ACHN (cell line): Measurements from ENCODE around the gene SEMA5A.
A peak's percentile ranks its signal among the peaks of the same experiment; 100 is the strongest.
"Not testable (repeated sequence)": the region's sequence is repeated elsewhere in the genome, so short reads cannot be mapped to it uniquely, and the experiment has no call there.

Source experiments
- DNase-seq: peaks from one replicate; pipeline ENCODE4 v3.0.0-alpha.2; 2015
- in situ Hi-C: cut with HindIII; loops from 2 replicates; pipeline ENCODE4 v1.10.0; 2017; ENCODE audit warnings: low sequenced_read_pairs, low pct_ligation_motif_present, low pct_unique_long_range_greater_than_20kb

SEMA5A gene

DNA sequence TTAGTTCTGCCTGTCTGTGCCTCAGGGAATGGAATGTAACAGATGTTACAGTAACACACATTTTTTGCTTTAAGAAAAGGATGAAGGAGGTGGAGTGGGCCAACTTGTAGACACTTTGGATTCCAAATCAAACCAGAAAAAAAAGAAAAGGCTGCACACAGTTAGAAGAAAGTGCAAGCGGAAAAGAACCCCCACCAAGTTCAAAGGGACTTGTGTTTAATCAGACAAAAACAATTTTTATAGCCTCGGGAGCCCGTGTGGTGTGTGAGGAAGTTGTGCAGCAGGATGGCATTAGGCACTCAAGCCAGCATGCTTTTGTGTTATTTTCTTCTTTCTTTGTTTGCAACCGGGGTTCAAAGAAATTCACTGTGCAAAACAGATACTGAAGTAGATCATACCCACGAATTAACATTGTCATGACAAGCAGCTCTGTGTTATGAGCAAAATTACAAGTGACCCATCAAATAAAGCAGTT lies 189.5 kb downstream of the SEMA5A start:
- in situ Hi-C loops: no loop called here
- no peak for DNase-seq

GRCh38 chr5:9354336-9355081 lies 191.4 kb downstream of the SEMA5A start:
- in situ Hi-C loops: no loop called here
- DNase-seq: no peak

GRCh38 chr5:9353048-9353447 lies 192.8 kb downstream of the SEMA5A start:
- in situ Hi-C loops, DNase-seq: not testable (repeated sequence)

- in situ Hi-C loops: no loop called here
- no peak for DNase-seq
Measured at GRCh38 chr5:9351546-9351945, 194.3 kb downstream of the SEMA5A start.

DNA sequence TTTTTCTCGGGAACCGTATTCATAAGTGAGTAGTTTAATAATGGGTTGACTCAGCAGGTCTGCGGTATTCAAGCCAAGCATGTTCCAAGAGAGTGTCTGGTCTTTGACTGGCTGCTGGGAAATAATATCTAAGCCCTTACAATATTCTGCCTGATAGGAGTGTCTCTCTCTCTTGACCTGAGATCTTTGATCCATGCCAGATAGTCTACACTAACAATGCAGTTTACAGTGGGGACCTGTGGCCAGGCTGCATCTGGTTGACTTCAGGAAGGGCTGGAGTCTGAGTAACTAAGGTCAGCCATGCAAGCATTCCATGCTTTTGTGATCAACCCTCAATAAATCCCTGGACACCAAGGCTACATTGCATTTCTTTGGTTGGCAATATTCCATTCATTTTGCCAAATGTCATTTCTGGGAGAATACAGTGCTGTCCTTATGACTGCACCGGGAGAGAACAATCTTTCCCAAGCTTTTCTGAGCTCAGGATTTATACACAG lies 195.5 kb downstream of the SEMA5A start:
- DNase-seq: no peak
- in situ Hi-C loops: no loop called here

GRCh38 chr5:9348401-9348996 lies 197.4 kb downstream of the SEMA5A start:
- no peak for DNase-seq
- in situ Hi-C loops: no loop called here

DNA sequence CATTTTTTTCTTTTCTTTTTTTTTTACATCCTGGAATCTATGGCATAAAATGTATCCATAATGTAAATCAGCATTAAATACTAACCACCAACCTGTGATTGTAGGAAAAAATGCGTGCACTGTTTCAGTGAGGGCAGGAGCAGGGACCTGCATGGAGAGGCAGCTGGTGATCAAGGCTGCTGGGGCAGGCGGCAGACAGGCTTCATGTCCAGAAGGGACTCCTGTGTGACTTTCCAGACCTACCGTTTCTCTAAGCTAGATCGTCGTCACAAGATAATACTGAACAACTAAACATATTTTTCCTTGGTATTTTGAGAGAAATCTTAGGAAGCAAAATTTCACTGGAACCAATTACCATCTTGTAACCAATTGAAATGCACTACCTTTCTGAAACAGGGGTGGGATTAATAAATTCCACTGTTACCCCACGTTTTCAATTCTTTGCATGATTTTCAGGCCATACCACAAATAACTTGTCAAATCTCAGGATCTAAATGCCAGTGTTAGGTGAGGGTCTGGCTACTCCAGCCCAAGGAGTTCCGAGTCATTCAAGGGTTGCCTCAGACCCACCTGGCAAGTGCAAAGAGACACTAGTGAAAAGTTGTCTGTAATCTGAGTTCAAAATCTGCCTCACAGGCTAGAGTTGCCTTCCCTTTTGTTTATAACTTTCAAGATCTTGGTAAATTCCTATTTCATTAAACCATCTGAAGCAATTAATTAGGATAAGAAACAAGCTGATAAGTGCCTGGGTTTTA lies 198.2 kb downstream of the SEMA5A start:
- in situ Hi-C loops: no loop called here
- DNase-seq: no peak

DNA sequence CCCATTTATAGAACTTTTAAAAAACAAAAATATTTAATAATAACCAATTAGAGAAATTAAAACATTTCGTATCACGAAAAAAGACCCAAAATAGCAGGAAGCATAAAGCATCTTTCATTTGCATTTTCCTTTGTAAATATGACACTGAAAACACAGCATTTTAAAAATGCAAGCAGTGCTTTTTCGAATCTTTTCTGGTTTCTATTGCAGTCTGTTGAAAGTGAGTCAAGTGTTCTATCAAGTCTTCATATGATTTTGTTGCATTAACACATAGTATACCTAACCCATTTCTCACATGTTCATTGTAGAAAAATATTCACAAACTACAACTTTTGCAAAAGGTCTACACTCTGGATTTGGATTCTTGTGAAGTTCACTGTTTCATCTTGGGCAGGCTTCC lies 198.8 kb downstream of the SEMA5A start:
- DNase-seq: no peak

GRCh38 chr5:9344751-9345240 lies 201.1 kb downstream of the SEMA5A start:
- in situ Hi-C loops: no loop called here
- no peak for DNase-seq

More for the DNA sequence above, 198.8 kb downstream of the SEMA5A start:
- in situ Hi-C loops: no loop called here

DNA sequence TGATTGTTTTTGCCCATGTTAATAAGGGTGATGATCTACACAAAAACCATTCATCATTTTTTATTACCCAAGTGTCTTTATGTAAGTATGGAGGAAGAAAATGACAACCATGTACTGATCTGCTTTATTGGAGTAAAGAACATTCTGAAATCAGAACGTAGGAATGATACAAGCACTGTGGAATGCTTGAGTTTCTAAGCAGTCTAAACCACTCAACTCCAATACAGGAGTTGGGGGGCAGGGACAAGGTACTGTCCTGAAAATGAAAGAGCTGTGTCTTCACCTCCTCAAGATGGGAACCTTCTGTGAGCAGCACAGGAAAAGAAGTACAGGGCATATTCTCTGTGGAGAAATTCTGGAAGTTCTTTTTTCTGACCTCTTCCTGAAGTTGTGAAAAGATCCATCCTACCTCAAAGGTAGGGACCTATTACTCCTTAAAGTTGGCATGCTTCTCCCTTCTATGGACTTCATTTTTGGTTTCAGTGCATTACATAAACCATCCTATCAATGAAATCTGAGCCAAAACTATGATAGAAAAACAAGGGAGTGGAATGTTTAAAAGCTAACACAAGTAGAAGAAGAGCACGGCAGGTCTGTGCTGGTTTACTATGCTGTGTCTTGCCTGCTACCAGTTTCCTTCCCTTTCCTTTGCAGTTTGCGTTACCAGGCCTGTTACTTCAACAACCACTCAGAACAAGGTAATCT lies 202.6 kb downstream of the SEMA5A start:
- in situ Hi-C loops: no loop called here
- DNase-seq: no peak

GRCh38 chr5:9342161-9342787 lies 203.6 kb downstream of the SEMA5A start:
- no peak for DNase-seq
- in situ Hi-C loops: no loop called here

- no peak for DNase-seq
- in situ Hi-C loops: no loop called here
Measured at GRCh38 chr5:9340085-9340484, 205.8 kb downstream of the SEMA5A start.

DNA sequence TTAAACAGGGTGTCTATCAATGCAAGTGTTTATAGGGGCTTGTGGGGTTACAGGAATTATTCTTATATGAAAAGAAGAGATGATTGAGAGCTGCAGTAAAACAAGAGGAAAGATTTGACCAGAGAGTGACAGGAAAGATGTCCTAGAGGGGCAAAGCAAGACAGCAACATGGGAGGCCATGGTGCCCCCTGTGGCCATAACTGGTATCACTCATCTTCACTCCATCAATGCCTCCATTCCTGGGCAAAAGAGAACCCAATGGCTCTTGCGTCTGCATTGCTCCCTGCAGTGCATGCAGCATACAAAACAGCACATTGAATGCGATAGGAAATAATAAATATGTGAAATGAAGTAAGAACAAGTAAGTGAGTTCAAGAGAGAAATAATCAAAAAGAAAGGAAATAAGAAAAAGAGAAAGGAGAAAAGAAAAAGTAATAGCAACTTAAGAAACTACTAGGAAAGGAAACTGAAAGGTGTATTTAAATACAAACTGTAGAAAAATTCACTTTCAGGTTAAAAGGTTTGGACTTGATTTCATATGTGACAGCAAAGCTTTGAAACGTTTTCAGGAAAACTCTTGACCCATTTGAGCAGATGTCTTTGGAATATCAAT lies 206.6 kb downstream of the SEMA5A start:
- DNase-seq: peak; percentile 30
- in situ Hi-C loops: no loop called here

GRCh38 chr5:9338796-9339195 lies 207.1 kb downstream of the SEMA5A start:
- no peak for DNase-seq
- in situ Hi-C loops: no loop called here

DNA sequence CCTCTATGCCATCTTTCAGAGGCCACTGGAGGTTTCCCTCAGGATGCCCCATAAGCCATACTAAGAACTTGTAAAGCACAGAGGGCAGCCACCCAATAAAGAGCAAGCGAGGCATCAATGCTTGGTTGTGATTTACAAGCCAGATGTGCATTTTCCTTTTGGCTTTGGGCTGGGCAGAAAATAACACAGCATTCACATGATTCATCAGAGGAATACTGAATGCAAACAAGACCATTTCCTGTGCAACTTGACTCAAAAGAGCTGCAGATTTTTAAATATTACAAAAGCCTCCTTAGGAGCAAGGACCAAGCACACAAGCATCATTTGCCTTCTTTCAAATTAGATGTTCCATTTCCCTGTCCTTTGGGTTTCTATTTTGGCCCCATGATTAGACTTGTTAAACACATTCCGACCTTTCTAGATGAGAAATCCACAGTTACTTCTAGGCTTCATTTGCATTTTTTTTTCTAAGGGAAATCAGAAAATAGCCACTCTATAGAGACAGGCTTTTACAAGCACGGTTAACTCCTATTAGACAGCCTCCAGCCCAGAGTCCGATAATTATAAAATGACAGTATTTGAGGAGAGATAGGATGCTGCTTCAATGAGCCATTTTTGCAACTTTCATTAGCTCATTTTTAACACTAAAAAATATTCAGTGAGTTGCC lies 207.8 kb downstream of the SEMA5A start:
- in situ Hi-C loops: no loop called here
- DNase-seq: no peak

DNA sequence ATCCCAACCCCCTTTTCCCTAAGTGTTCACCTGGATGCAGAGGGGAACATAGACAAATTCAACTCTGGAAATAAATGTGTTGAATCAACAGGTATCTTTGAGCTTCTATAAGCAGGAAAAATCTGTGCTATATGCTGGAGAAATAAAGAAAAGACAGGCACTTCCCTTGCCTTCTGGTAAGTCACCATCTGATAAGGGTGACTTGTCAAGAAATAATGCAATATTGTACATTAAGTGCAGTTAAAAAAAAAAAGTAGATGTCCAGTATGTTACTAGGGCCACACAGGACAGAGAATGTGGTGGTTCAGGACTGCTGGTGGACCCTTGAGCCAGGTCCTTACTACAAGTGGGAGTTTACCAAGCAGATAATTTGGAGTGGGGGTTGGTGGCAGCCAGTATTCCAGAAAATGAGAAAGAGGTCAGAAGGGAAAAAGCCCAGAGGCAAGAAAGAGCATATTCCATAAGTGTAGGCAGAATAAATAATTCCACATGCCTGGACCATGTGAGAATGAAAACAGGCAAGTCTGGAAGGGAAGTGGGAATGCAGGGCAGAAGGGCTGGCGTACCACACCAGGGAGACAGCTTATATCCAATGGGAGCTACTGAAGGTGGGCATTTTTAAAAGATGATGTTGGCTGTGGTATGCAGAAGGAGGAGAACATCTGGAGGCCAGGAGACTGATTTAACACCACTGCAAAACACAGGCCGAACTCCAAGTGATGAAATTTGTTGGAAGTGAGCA lies 209.9 kb downstream of the SEMA5A start:
- in situ Hi-C loops: no loop called here
- DNase-seq: no peak

DNA sequence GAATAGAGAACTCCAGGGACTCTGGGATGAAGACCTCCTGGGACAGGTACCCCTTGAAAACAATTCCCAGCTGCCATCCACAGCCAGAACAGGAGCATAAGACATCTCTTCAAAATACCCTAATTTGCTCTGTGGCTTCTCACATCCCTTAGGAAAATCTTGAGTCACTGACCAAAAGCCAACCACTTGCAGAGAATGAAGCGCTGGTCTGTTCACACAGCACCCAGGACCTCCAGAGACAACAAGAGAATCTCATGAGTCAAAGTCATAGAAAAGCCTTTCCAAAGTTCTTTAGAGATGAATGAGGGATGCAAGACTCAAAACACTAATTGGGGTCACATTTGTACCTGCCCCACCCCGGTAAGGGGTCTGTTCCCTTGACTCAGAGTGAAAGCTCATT lies 210.6 kb downstream of the SEMA5A start:
- DNase-seq: no peak
- in situ Hi-C loops: no loop called here
